ENCODE measurements around the gene VPS16.

DNA sequence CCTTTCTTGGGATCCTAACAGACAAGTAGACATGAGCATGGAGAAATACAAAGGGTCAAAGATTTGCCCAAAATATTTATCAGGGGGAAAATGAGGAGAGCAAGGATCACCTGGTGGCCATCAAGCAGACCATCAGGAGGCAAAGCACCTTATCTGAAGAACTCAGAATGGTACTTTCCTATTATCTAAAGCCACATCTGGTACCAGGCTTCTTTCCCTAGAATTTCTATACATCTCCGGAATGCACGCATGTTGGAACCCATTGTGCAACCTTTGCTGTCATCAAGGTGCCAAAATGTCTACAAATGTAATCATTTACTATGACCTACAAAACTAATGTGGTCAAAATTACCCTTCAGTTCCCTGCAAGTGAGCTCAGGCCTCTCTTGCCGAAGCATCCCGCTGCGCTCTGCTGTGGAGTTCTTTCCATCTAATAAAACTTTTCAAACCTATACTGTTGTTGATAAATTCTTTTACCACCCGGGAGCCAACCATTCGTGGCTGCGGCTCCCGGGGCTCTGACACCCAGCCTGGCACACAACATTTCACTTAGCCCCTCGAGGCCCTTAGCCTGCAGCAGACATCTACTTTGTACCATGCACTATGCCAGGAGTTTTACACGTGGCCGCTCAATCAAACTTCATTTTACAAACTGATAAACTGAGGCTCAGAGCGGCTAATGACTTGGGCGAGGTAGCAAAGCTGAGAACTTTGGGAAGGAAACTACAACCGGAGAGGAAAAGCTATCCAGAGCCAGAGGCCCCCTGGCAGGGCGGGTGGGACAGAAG, 36.3 kb upstream of the VPS16 start:
- TF ChIP-seq, protein P1, sequence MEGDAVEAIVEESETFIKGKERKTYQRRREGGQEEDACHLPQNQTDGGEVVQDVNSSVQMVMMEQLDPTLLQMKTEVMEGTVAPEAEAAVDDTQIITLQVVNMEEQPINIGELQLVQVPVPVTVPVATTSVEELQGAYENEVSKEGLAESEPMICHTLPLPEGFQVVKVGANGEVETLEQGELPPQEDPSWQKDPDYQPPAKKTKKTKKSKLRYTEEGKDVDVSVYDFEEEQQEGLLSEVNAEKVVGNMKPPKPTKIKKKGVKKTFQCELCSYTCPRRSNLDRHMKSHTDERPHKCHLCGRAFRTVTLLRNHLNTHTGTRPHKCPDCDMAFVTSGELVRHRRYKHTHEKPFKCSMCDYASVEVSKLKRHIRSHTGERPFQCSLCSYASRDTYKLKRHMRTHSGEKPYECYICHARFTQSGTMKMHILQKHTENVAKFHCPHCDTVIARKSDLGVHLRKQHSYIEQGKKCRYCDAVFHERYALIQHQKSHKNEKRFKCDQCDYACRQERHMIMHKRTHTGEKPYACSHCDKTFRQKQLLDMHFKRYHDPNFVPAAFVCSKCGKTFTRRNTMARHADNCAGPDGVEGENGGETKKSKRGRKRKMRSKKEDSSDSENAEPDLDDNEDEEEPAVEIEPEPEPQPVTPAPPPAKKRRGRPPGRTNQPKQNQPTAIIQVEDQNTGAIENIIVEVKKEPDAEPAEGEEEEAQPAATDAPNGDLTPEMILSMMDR (IDR thresholded peaks at IDR 0.05): no peak
- no peak for TF ChIP-seq EZH2 (IDR thresholded peaks at IDR 0.05; ENCODE audit: borderline replicate concordance, insufficient read depth, low read depth, low read length, poor library complexity, severe bottlenecking)
